ENCODE results near the gene AAK1. TPM values are rescaled to one million over a fixed set of nuclear protein-coding genes. Genes with fewer than 3 reads are reported as not detected.

AAK1 gene
- total RNA-seq, 1 donor from 2014 or later = 20.8 TPM

DNA sequence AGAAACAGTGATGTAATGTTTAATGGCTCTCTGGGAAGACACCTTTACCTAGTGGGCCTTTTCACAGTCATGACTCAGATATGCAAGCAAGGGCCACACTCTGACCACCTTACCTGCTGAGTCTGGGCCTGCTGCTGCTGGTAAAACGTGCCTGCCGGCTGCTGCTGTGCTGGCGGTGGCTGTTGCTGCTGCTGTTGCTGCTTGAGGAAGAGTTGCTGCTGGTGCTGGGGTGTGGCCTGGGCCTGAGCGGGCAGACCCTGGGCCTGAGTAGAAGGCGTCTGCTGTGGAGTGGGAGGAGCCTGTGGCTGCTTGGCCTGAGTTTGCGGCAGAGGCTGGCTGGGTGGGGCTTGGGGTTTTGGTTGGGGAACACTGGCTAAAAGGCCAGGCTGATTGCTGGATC is 124.7 kb downstream of the AAK1 start:
- Histone ChIP-seq H3K79me2 (ENCODE audit: low read depth) (no peaks in the 10 kb centered on the region), H4K20me1 (ENCODE audit: low read depth) (peaks cover 5% of the 10 kb centered on the region), H3K4me3 (no peak overlapping the region), H3K36me3 (no peaks in the 10 kb centered on the region), H3K9me3 (ENCODE audit: low read depth) (no peaks in the 10 kb centered on the region), H3F3A (ENCODE audit: low read depth) (peaks cover 16% of the 10 kb centered on the region), H3K9ac (no peak overlapping the region), H2AFZ (replicated peaks) (no peak overlapping the region), H3K27me3 (no peaks in the 10 kb centered on the region), H3K4me2 (no peak overlapping the region), H3K4me1 (peaks cover 14% of the 10 kb centered on the region), H3K27ac (no peak overlapping the region)
- Mint-ChIP-seq H3K27me3 (ENCODE audit: insufficient read depth, low read depth) (peaks cover 4% of the 10 kb centered on the region), H3K4me1 (peaks cover 12% of the 10 kb centered on the region), H3K9me3 (no peaks in the 10 kb centered on the region), H3K36me3 (peaks cover 32% of the 10 kb centered on the region), H3K4me3 (no peak overlapping the region), H3K27ac (no peak overlapping the region)
- TF ChIP-seq EZH2phosphoT487 (IDR thresholded peaks at IDR 0.05) (no peak), EZH2 (IDR thresholded peaks at IDR 0.05) (no peak)
- DNase-seq (ENCODE audit: low spot score) = peak; percentile 48

DNA sequence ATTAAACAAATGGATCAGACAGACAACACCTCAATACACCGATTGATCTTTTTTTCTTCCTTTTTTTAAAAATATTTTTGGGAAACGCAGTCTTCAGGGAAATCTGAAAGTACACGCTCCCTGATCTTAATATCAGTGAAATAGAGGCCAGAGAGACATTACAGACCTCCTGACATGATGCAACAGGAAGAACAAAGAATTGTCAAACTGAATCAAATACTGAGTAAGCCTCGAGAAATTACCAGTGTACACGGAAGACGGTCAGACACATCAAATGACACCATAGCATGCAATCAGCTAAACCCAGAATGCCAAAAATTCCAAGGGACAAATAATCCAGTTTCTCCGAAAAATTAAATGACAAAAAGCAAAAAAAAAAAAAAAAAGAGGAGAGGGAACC is 126.1 kb downstream of the AAK1 start:
- Histone ChIP-seq H2AFZ (replicated peaks) (no peak overlapping the region), H3K9ac (no peak overlapping the region), H3K36me3 (no peaks in the 10 kb centered on the region), H3K4me3 (no peak overlapping the region), H3K9me3 (ENCODE audit: low read depth) (no peaks in the 10 kb centered on the region), H4K20me1 (ENCODE audit: low read depth) (peaks cover 5% of the 10 kb centered on the region), H3K27ac (no peak overlapping the region), H3F3A (ENCODE audit: low read depth) (peaks cover 18% of the 10 kb centered on the region), H3K79me2 (ENCODE audit: low read depth) (no peaks in the 10 kb centered on the region), H3K4me1 (peaks cover 16% of the 10 kb centered on the region), H3K27me3 (no peaks in the 10 kb centered on the region), H3K4me2 (no peak overlapping the region)
- H3K27me3 Mint-ChIP-seq (ENCODE audit: insufficient read depth, low read depth) = peaks cover 4% of the 10 kb centered on the region
- peaks cover 33% of the 10 kb centered on the region for H3K36me3 Mint-ChIP-seq
- no peak for TF ChIP-seq EZH2phosphoT487 (IDR thresholded peaks at IDR 0.05)
- H3K4me1 Mint-ChIP-seq = peaks cover 13% of the 10 kb centered on the region
- DNase-seq (ENCODE audit: low spot score) = no peak
- no peak overlapping the region for H3K27ac Mint-ChIP-seq
- no peaks in the 10 kb centered on the region for H3K9me3 Mint-ChIP-seq
- no peak overlapping the region for H3K4me3 Mint-ChIP-seq

DNA sequence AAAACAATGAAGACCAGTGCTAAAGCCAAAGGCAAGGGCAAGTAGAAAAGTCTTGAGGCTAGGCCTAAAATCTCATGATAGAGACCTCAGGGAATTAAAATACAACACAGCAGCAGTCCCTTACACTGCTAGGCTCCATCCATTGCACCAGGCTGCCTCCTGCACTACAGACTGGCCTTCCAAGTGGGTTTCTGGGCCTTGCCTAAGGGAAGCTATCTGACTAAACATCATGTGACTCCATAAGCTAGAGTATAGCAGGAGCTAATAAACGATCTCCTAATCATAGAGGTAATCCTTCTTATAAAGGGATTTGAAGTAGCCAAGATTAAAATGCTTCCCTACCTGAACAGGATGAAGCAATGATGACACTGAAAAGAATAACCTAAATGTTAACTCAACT is 128.7 kb downstream of the AAK1 start:
- no peak overlapping the region for H3K4me3 ChIP-seq
- peaks cover 18% of the 10 kb centered on the region for H3F3A ChIP-seq (ENCODE audit: low read depth)
- no peak overlapping the region for H3K9ac ChIP-seq
- no peak for TF ChIP-seq EZH2phosphoT487 (IDR thresholded peaks at IDR 0.05)
- no peak for TF ChIP-seq EZH2 (IDR thresholded peaks at IDR 0.05)
- TF ChIP-seq, protein P1, sequence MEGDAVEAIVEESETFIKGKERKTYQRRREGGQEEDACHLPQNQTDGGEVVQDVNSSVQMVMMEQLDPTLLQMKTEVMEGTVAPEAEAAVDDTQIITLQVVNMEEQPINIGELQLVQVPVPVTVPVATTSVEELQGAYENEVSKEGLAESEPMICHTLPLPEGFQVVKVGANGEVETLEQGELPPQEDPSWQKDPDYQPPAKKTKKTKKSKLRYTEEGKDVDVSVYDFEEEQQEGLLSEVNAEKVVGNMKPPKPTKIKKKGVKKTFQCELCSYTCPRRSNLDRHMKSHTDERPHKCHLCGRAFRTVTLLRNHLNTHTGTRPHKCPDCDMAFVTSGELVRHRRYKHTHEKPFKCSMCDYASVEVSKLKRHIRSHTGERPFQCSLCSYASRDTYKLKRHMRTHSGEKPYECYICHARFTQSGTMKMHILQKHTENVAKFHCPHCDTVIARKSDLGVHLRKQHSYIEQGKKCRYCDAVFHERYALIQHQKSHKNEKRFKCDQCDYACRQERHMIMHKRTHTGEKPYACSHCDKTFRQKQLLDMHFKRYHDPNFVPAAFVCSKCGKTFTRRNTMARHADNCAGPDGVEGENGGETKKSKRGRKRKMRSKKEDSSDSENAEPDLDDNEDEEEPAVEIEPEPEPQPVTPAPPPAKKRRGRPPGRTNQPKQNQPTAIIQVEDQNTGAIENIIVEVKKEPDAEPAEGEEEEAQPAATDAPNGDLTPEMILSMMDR (IDR thresholded peaks at IDR 0.05) = no peak
- H3K4me1 ChIP-seq = peaks cover 16% of the 10 kb centered on the region
- H3K9me3 ChIP-seq (ENCODE audit: low read depth) = no peaks in the 10 kb centered on the region
- H3K4me3 Mint-ChIP-seq = no peak overlapping the region
- DNase-seq (ENCODE audit: low spot score) = no peak
- peaks cover 43% of the 10 kb centered on the region for H3K36me3 Mint-ChIP-seq
- no peaks in the 10 kb centered on the region for H3K27me3 Mint-ChIP-seq (ENCODE audit: insufficient read depth, low read depth)
- H3K9me3 Mint-ChIP-seq = no peaks in the 10 kb centered on the region
- no peaks in the 10 kb centered on the region for H3K27me3 ChIP-seq
- peaks cover 5% of the 10 kb centered on the region for H4K20me1 ChIP-seq (ENCODE audit: low read depth)
- peak overlapping the region; percentile 20 for H3K4me2 ChIP-seq
- H3K4me1 Mint-ChIP-seq = peaks cover 13% of the 10 kb centered on the region
- no peak overlapping the region for H2AFZ ChIP-seq (replicated peaks)
- H3K27ac Mint-ChIP-seq = peak overlapping the region; percentile 15
- H3K27ac ChIP-seq = peak overlapping the region; percentile 1
- H3K79me2 ChIP-seq (ENCODE audit: low read depth) = no peaks in the 10 kb centered on the region
- H3K36me3 ChIP-seq = no peaks in the 10 kb centered on the region

- Histone ChIP-seq H3K4me2 (peak overlapping the region; percentile 20), H3K4me3 (no peak overlapping the region), H3K9me3 (ENCODE audit: low read depth) (no peaks in the 10 kb centered on the region), H3K27ac (peak overlapping the region; percentile 12), H3K36me3 (no peaks in the 10 kb centered on the region), H2AFZ (replicated peaks) (no peak overlapping the region), H3K9ac (no peak overlapping the region), H3K27me3 (no peaks in the 10 kb centered on the region), H4K20me1 (ENCODE audit: low read depth) (peaks cover 5% of the 10 kb centered on the region), H3K4me1 (peaks cover 16% of the 10 kb centered on the region), H3K79me2 (ENCODE audit: low read depth) (no peaks in the 10 kb centered on the region), H3F3A (ENCODE audit: low read depth) (peaks cover 18% of the 10 kb centered on the region)
- Mint-ChIP-seq H3K27ac (peak overlapping the region; percentile 15), H3K27me3 (ENCODE audit: insufficient read depth, low read depth) (no peaks in the 10 kb centered on the region), H3K4me1 (peaks cover 13% of the 10 kb centered on the region), H3K9me3 (no peaks in the 10 kb centered on the region), H3K36me3 (peaks cover 46% of the 10 kb centered on the region), H3K4me3 (no peak overlapping the region)
- DNase-seq (ENCODE audit: low spot score) = peak; percentile 78
- TF ChIP-seq, protein P1 (IDR thresholded peaks at IDR 0.05) = no peak
- TF ChIP-seq EZH2phosphoT487 (IDR thresholded peaks at IDR 0.05) = no peak
- TF ChIP-seq EZH2 (IDR thresholded peaks at IDR 0.05) = no peak
Observed at GRCh38 chr2:69514406-69514805, 129.1 kb downstream of the AAK1 start.

Measured in neural progenitor cell (in vitro differentiated cells).